ENCODE results near the gene SDK2. TPM values are rescaled to one million over a fixed set of nuclear protein-coding genes. Genes with fewer than 3 reads are reported as not detected.

The SDK2 gene
- total RNA-seq, 2 donors from 2014 or later, result 16.5 to 26.3 TPM

GRCh38 chr17:73470316-73470826 lies 173.9 kb downstream of the SDK2 start:
- Histone ChIP-seq H3K27me3 (replicated peaks; ENCODE audit: insufficient read depth) (no peaks in the 10 kb centered on the region), H3K4me1 (replicated peaks) (no peaks in the 10 kb centered on the region), H3K4me3 (no peak overlapping the region), H3K9me3 (no peaks in the 10 kb centered on the region), H3K36me3 (no peaks in the 10 kb centered on the region), H3K27ac (no peak overlapping the region)
- DNase-seq (ENCODE audit: low spot score), result no peak
- no peak for TF ChIP-seq POLR2AphosphoS5 (IDR thresholded peaks at IDR 0.05)
- TF ChIP-seq POLR2A (IDR thresholded peaks at IDR 0.05), result no peak
- no peak for TF ChIP-seq CTCF (IDR thresholded peaks at IDR 0.05)
- 90% methylated on average over 7 of the region's 7 CpGs for WGBS
- intact Hi-C loops (cut with DNase I), result no loop called here

- WGBS, result 91% methylated on average over 4 of the region's 4 CpGs
- H3K27me3 ChIP-seq (replicated peaks; ENCODE audit: insufficient read depth), result no peaks in the 10 kb centered on the region
- no peaks in the 10 kb centered on the region for H3K36me3 ChIP-seq
- intact Hi-C loops (cut with DNase I), result no loop called here
- H3K4me3 ChIP-seq, result no peak overlapping the region
- no peak for TF ChIP-seq CTCF (IDR thresholded peaks at IDR 0.05)
- TF ChIP-seq POLR2AphosphoS5 (IDR thresholded peaks at IDR 0.05), result no peak
- TF ChIP-seq POLR2A (IDR thresholded peaks at IDR 0.05), result no peak
- no peak overlapping the region for H3K27ac ChIP-seq
- H3K9me3 ChIP-seq, result no peaks in the 10 kb centered on the region
- H3K4me1 ChIP-seq (replicated peaks), result no peaks in the 10 kb centered on the region
- no peak for DNase-seq (ENCODE audit: low spot score)
These were observed 174.9 kb downstream of the SDK2 start for GRCh38 chr17:73469311-73469710.

GRCh38 chr17:73468221-73468620 lies 176.0 kb downstream of the SDK2 start:
- H3K27ac ChIP-seq, result no peak overlapping the region
- no peak overlapping the region for H3K4me3 ChIP-seq
- H3K27me3 ChIP-seq (replicated peaks; ENCODE audit: insufficient read depth), result no peaks in the 10 kb centered on the region
- no peak for DNase-seq (ENCODE audit: low spot score)
- 78% methylated on average over 5 of the region's 5 CpGs for WGBS
- TF ChIP-seq POLR2A (IDR thresholded peaks at IDR 0.05) (no peak), POLR2AphosphoS5 (IDR thresholded peaks at IDR 0.05) (no peak), CTCF (IDR thresholded peaks at IDR 0.05) (no peak)
- no peaks in the 10 kb centered on the region for H3K9me3 ChIP-seq
- no peaks in the 10 kb centered on the region for H3K36me3 ChIP-seq
- H3K4me1 ChIP-seq (replicated peaks), result no peaks in the 10 kb centered on the region
- intact Hi-C loops (cut with DNase I), result no loop called here

GRCh38 chr17:73467651-73468050 lies 176.6 kb downstream of the SDK2 start:
- Histone ChIP-seq H3K4me3 (no peak overlapping the region), H3K36me3 (no peaks in the 10 kb centered on the region), H3K4me1 (replicated peaks) (no peaks in the 10 kb centered on the region), H3K9me3 (no peaks in the 10 kb centered on the region), H3K27me3 (replicated peaks; ENCODE audit: insufficient read depth) (no peaks in the 10 kb centered on the region), H3K27ac (no peak overlapping the region)
- no peak for TF ChIP-seq POLR2AphosphoS5 (IDR thresholded peaks at IDR 0.05)
- no peak for DNase-seq (ENCODE audit: low spot score)
- WGBS, result 83% methylated on average over 6 of the region's 6 CpGs
- intact Hi-C loops (cut with DNase I), result no loop called here

- no peaks in the 10 kb centered on the region for H3K36me3 ChIP-seq
- no peak overlapping the region for H3K4me3 ChIP-seq
- WGBS, result 88% methylated on average over 15 of the region's 15 CpGs
- H3K27ac ChIP-seq, result no peak overlapping the region
- no peaks in the 10 kb centered on the region for H3K27me3 ChIP-seq (replicated peaks; ENCODE audit: insufficient read depth)
- intact Hi-C loops (cut with DNase I), result no loop called here
- TF ChIP-seq CTCF (IDR thresholded peaks at IDR 0.05) (no peak), POLR2AphosphoS5 (IDR thresholded peaks at IDR 0.05) (no peak), POLR2A (IDR thresholded peaks at IDR 0.05) (no peak)
- DNase-seq (ENCODE audit: low spot score), result no peak
- no peaks in the 10 kb centered on the region for H3K4me1 ChIP-seq (replicated peaks)
- H3K9me3 ChIP-seq, result no peaks in the 10 kb centered on the region
These were observed 177.4 kb downstream of the SDK2 start for GRCh38 chr17:73466704-73467433.

Data from prostate gland (tissue), 2 donors.